Vagina (tissue), 2 donors: ENCODE data around the gene CA5B. TPM values are rescaled to one million over a fixed set of nuclear protein-coding genes. Genes with fewer than 3 reads are reported as not detected.

Source experiments
- DNase-seq, 2 donors: peaks; one replicate each; pipeline ENCODE4 v3.0.0-alpha.2; 2017; ENCODE audit errors: extremely low spot score in 2 of 2
- H3K27ac ChIP-seq: fragments of 200-600 bp; sonication (generic); one replicate; pipeline ENCODE4 v1.5.1; 2019
- H3K27me3 ChIP-seq: fragments of 200-600 bp; sonication (generic); one replicate; pipeline ENCODE4 v1.5.1; 2019
- H3K36me3 ChIP-seq, 2 donors: fragments of 200-600 bp; sonication (generic); one replicate each; pipeline ENCODE4 v1.5.1; 2017 to 2019
- H3K4me1 ChIP-seq: fragments of 200-600 bp; sonication (generic); one replicate; pipeline ENCODE4 v1.5.1; 2019
- H3K4me3 ChIP-seq, 2 donors: fragments of 200-600 bp; sonication (generic); 1 replicate in 1 of 2; 2 replicates in 1 of 2; pipeline ENCODE4 v1.5.1; 2016 to 2019
- H3K9me3 ChIP-seq: fragments of 200-600 bp; sonication (generic); one replicate; pipeline ENCODE4 v1.5.1; 2019
- CTCF ChIP-seq, 3 experiments: fragments of 450-650 bp in 2 of 3; fragments of 200-600 bp in 1 of 3; sonication (generic) in 1 of 3; IDR thresholded peaks; one replicate each; pipeline ENCODE4 v1.5.1; 2017 to 2019; ENCODE audit warnings: antibody characterized with exemption in 3 of 3, mild to moderate bottlenecking in 2 of 3, moderate library complexity in 2 of 3
- POLR2A ChIP-seq, 2 donors: fragments of 450-650 bp; IDR thresholded peaks; one replicate each; pipeline ENCODE4 v1.6.1; 2017; ENCODE audit warnings: antibody characterized with exemption in 2 of 2, mild to moderate bottlenecking in 2 of 2, moderate library complexity in 2 of 2
- POLR2AphosphoS5 ChIP-seq, 2 donors: sonication (generic); formaldehyde crosslinking; IDR thresholded peaks; one replicate each; pipeline ENCODE4 v1.9.0; 2017; ENCODE audit warnings: antibody characterized with exemption in 2 of 2, mild to moderate bottlenecking in 2 of 2, low read depth in 1 of 2; ENCODE audit not compliant: insufficient read depth in 1 of 2
- intact Hi-C: fragments of 100-400 bp; cut with DNase I; formaldehyde crosslinking; loops from one replicate; pipeline ENCODE4 v1.15.1; 2023
- total RNA-seq: library from RNA; depleted of rRNA; stranded (reverse); fragments of >200 nt; gene quantifications from one replicate; pipeline ENCODE4 v1.2.3, GENCODE V29; 2016

Gene CA5B
- total RNA-seq, 1 donor from 2014 or later: 24.6 TPM

DNA sequence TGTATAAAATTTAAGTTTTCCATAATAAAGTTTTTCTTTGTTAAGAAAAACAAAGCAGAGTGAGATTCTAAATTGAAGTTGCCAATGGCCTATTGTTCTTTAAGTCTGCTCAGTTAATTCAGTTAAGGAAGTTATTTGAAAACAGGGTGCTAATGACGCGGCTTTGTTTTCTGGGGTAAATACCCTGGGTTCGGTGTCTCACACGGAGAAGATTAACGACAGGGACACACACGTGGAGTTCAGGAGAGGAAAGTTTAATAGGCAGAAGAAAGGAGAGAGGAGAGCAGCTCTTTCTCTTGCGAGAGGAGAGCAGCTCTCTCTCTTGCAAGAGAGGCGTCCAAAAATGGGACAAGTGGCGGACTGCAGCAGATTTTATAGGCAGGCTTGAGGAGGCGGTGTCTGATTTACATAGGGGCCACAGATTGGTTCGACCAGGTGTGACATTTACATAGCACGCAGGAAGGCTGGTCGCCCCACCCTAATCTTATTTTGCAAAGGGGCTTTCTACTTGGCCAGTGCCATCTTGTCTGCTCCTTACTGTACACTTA, 9.6 kb downstream of the CA5B start:
- no peaks in the 10 kb centered on the region for H3K9me3 ChIP-seq
- peaks cover 45% of the 10 kb centered on the region for H3K4me1 ChIP-seq
- no peak for DNase-seq
- intact Hi-C loops: no loop called here
- no peak overlapping the region for H3K27ac ChIP-seq
- H3K36me3 ChIP-seq: no peaks in the 10 kb centered on the region
- no peaks in the 10 kb centered on the region for H3K27me3 ChIP-seq
- TF ChIP-seq POLR2AphosphoS5 (IDR thresholded peaks at IDR 0.05; ENCODE audit: insufficient read depth in 1 of 2, low read depth in 1 of 2): no peak
- no peak for TF ChIP-seq CTCF (IDR thresholded peaks at IDR 0.05)
- no peak for TF ChIP-seq POLR2A (IDR thresholded peaks at IDR 0.05)
- H3K4me3 ChIP-seq: no peak overlapping the region

DNA sequence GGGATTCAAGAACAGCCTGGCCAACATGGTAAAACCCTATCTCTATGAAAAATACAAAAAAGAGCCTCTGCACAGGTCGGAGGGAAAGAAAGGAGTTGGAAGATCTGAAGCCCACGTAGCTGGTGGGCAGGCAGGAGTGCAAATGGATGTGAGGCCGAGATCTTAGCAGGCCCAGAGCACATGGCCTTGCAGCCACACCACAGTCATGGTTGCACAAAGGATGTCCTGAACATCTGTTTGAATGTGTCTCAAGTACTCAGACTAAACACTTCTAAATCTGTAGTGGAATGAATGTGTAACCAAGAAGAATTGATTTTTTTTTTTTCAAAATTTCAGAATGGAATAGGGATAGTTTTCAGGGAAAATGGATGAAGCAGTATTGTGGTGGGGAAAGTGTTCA, 10.8 kb downstream of the CA5B start:
- Histone ChIP-seq H3K9me3 (no peaks in the 10 kb centered on the region), H3K4me3 (no peak overlapping the region), H3K4me1 (peaks cover 45% of the 10 kb centered on the region), H3K27ac (peak overlapping the region; percentile 82), H3K36me3 (no peaks in the 10 kb centered on the region), H3K27me3 (no peaks in the 10 kb centered on the region)
- TF ChIP-seq POLR2A (IDR thresholded peaks at IDR 0.05): no peak
- no peak for TF ChIP-seq CTCF (IDR thresholded peaks at IDR 0.05)
- no peak for TF ChIP-seq POLR2AphosphoS5 (IDR thresholded peaks at IDR 0.05; ENCODE audit: insufficient read depth in 1 of 2, low read depth in 1 of 2)
- no peak for DNase-seq
- intact Hi-C loops: no loop called here

- no peak overlapping the region for H3K4me3 ChIP-seq
- TF ChIP-seq POLR2A (IDR thresholded peaks at IDR 0.05) (no peak), CTCF (IDR thresholded peaks at IDR 0.05) (no peak), POLR2AphosphoS5 (IDR thresholded peaks at IDR 0.05; ENCODE audit: insufficient read depth in 1 of 2, low read depth in 1 of 2) (peak in 1 of 2 donors; percentile 48)
- no peak for DNase-seq
- intact Hi-C loops: no loop called here
- H3K4me1 ChIP-seq: peaks cover 37% of the 10 kb centered on the region
- no peaks in the 10 kb centered on the region for H3K9me3 ChIP-seq
- H3K27me3 ChIP-seq: no peaks in the 10 kb centered on the region
- H3K36me3 ChIP-seq: no peaks in the 10 kb centered on the region
- peak overlapping the region; percentile 82 for H3K27ac ChIP-seq
These were observed 11.9 kb downstream of the CA5B start for GRCh38 chrX:15749642-15750610.

DNA sequence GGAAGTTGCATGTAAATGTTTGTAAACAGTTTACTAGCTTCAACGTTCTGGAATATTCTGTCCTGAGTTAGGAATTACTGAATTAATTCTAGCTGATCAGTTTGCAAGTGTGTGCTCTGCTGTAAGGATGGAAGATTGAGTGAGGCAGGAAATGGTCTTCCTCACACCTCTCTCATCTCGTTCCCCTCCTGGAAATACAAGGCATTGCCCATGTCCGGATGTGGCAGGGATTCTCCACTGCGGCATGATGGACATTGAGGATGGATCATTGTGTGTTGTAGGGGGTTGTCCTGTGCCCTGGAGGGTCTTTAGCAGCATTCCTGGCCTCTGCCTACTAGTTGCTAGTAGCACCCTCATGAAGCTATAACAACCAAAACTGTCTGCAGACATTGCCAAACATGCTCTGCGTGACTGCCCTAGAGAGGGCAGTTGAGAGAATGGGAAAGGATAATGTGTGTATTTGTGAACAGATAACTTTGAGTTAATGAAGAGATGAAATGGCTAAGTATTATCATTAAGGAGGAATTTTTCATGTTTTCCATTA, 12.6 kb downstream of the CA5B start:
- H3K4me1 ChIP-seq: peaks cover 37% of the 10 kb centered on the region
- intact Hi-C loops: no loop called here
- no peaks in the 10 kb centered on the region for H3K36me3 ChIP-seq
- peak overlapping the region; percentile 82 for H3K27ac ChIP-seq
- no peak overlapping the region for H3K4me3 ChIP-seq
- no peaks in the 10 kb centered on the region for H3K27me3 ChIP-seq
- TF ChIP-seq CTCF (IDR thresholded peaks at IDR 0.05) (no peak), POLR2A (IDR thresholded peaks at IDR 0.05) (no peak), POLR2AphosphoS5 (IDR thresholded peaks at IDR 0.05; ENCODE audit: insufficient read depth in 1 of 2, low read depth in 1 of 2) (no peak)
- no peak for DNase-seq
- no peaks in the 10 kb centered on the region for H3K9me3 ChIP-seq
